ENCODE measurements around the gene RASA3. TPM values are rescaled to one million over a fixed set of nuclear protein-coding genes. Genes with fewer than 3 reads are reported as not detected.

RASA3 gene
- polyA plus RNA-seq, 1 experiment = 31.4 TPM

DNA sequence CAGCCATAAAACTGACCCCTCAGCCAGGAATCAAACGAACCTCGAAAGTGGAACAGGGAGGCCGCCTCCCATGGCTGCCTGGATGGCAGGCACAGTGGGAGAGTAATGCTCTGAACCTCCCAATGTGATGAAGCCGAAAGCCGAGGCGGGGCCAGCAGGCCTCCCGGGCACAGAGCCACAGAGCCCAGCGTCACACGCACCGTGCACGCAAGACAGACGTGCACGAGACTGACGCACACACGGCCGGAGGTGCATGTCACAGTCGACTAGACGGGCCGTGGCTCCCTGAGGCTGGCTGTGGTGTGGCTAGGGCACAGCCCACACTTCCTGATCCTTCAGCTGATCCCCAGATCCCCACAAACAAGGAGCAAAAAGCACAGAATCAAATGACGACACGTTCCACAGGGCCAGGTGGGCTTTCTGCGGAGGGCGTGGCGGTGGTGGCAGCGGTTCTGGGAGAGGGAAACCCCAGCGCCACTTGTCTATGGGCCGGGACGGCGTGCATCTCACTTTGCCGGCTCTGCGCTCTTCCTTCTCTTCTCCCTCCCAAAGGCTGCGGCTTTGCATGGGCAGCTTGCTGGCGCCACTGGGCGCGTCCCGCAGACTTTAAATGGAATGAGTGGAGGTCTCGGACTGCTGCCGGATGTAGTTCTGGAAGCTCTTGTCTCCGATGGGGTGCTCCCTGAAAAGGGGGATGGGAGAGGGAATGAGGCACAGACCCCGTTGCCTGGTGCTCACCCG, 153.5 kb downstream of the RASA3 start:
- no peak for DNase-seq (ENCODE audit: low read depth)
- ChIA-PET CTCF (interaction anchor here (0.6 to 1.3 kb wide), 2 partner anchors 15 to 332 kb away, joined by 3 to 5 read pairs; no protein-coding TSS in a partner anchor), POLR2A (no interaction called here)
- no peak overlapping the region for H3K4me3 ChIP-seq (ENCODE audit: low read depth, low read length)
- peaks cover 47% of the 10 kb centered on the region for H3K36me3 ChIP-seq (ENCODE audit: control insufficient read depth, insufficient read depth, low read length)
- no peaks in the 10 kb centered on the region for H3K27me3 ChIP-seq (ENCODE audit: control insufficient read depth, insufficient read depth, low read length)
- TF ChIP-seq, protein P1, sequence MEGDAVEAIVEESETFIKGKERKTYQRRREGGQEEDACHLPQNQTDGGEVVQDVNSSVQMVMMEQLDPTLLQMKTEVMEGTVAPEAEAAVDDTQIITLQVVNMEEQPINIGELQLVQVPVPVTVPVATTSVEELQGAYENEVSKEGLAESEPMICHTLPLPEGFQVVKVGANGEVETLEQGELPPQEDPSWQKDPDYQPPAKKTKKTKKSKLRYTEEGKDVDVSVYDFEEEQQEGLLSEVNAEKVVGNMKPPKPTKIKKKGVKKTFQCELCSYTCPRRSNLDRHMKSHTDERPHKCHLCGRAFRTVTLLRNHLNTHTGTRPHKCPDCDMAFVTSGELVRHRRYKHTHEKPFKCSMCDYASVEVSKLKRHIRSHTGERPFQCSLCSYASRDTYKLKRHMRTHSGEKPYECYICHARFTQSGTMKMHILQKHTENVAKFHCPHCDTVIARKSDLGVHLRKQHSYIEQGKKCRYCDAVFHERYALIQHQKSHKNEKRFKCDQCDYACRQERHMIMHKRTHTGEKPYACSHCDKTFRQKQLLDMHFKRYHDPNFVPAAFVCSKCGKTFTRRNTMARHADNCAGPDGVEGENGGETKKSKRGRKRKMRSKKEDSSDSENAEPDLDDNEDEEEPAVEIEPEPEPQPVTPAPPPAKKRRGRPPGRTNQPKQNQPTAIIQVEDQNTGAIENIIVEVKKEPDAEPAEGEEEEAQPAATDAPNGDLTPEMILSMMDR (IDR thresholded peaks at IDR 0.05; ENCODE audit: insufficient read depth, low read depth, low read length) = no peak

DNA sequence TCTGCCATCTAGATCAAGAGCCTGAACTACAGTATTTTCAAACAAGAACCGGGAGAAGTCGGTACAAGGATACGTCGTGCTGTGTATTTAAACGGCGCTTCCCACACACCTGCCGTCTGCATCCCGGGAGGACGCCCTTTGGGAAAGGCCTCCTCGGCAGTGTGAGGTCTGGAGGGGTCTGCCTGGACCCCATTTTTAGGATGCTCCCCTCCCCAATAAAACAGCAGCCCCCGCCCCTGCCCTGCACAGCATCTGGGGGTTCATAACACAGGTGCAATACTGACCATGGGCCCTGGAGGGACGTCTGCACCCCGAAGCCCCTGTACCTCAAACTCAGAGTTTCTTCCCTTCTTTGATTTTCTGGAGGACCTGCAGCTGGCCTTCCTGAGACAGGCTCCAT, 154.4 kb downstream of the RASA3 start:
- ChIA-PET CTCF (interaction anchor here (1.3 kb wide), 1 partner anchor 16 kb away, joined by 3 read pairs; no protein-coding TSS in a partner anchor), POLR2A (no interaction called here)
- DNase-seq (ENCODE audit: low read depth) = no peak
- Histone ChIP-seq H3K27me3 (ENCODE audit: control insufficient read depth, insufficient read depth, low read length) (no peaks in the 10 kb centered on the region), H3K4me3 (ENCODE audit: low read depth, low read length) (no peak overlapping the region), H3K36me3 (ENCODE audit: control insufficient read depth, insufficient read depth, low read length) (peaks cover 53% of the 10 kb centered on the region)
- TF ChIP-seq, protein P1 (IDR thresholded peaks at IDR 0.05; ENCODE audit: insufficient read depth, low read depth, low read length) = no peak

DNA sequence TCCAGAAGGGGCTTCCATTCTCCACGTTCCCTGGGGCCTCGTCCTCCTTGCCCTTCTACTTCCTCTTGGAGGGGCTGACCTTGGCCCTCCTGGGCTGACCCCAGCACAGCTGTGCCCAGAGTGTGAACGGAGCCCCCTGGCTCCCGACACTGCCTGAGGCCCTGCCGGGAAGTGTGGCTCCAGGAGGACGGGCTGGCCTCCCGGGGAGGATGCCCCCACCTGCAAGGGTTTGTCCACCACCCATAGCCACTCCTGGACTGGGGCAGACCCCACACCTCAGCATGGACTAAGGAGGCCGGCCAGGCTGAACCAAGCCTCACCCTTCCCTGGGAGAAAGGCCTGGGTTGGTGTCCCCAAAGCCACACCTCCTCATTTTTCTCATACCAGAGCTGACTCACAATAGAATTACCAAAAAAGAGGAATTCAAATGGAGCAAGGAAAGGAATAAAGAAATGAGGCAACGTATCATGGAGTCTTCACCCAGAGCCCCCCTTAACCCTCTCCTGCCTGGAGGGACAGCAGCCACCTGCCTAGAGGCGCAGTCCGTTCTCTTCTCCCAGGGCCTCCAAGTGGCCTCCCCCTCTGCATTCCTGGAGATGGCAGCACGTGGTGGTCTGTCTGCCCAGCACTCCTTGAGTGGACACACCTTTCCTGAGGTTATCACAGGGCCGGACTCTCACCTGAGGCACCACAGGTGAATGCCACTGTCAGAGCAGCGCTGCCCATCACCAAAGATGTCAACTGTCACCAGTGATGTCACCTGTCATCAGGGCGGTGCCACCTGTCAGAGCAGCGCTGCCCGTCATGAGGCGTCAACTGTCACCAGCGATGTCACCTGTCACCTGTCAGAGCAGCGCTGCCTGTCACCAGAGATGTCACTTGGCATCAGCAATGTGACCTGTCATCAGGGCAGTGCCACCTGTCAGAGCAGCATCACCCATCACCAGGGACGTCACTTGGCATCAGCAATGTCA, 155.4 kb downstream of the RASA3 start:
- peak; percentile 32 for DNase-seq (ENCODE audit: low read depth)
- ChIA-PET POLR2A (no interaction called here), CTCF (interaction anchor here (0.7 kb wide), 1 partner anchor 17 kb away, joined by 3 read pairs; no protein-coding TSS in a partner anchor)
- H3K36me3 ChIP-seq (ENCODE audit: control insufficient read depth, insufficient read depth, low read length) = peaks cover 49% of the 10 kb centered on the region
- no peak overlapping the region for H3K4me3 ChIP-seq (ENCODE audit: low read depth, low read length)
- TF ChIP-seq, protein P1 (IDR thresholded peaks at IDR 0.05; ENCODE audit: insufficient read depth, low read depth, low read length) = no peak
- H3K27me3 ChIP-seq (ENCODE audit: control insufficient read depth, insufficient read depth, low read length) = no peaks in the 10 kb centered on the region

DNA sequence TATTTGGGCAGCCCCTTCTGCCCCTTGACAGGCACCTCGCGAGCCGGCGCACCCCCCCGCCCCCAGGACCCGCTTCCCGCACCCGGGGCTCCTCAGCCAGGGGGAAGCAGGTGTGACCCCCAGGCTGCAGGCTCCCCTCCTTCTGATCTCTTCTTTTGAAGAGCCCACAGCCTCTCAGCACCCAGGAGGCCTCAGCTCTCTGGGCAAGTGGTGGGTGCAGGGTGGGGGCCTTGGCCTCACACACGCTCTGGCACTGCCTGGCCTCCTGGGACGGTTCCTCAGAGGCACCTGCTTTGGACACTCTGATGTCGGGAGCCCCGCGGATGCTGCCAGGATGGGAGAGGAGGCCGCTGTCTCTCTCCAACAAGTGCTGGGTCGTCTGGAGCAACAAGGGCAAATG, 157.0 kb downstream of the RASA3 start:
- Histone ChIP-seq H3K36me3 (ENCODE audit: control insufficient read depth, insufficient read depth, low read length) (peaks cover 40% of the 10 kb centered on the region), H3K27me3 (ENCODE audit: control insufficient read depth, insufficient read depth, low read length) (no peaks in the 10 kb centered on the region), H3K4me3 (ENCODE audit: low read depth, low read length) (no peak overlapping the region)
- ChIA-PET CTCF (no interaction called here), POLR2A (no interaction called here)
- TF ChIP-seq, protein P1 (IDR thresholded peaks at IDR 0.05; ENCODE audit: insufficient read depth, low read depth, low read length) = no peak
- no peak for DNase-seq (ENCODE audit: low read depth)

Measured in BJ (cell line).